H1 (cell line): ENCODE results near the gene TMEM223. TPM values are rescaled to one million over a fixed set of nuclear protein-coding genes. Genes with fewer than 3 reads are reported as not detected.

Source experiments
- ATF3 ChIP-seq: IDR thresholded peaks from 2 replicates; pipeline ENCODE4 v1.6.1; 2011; ENCODE audit warnings: low read depth, mild to moderate bottlenecking, low read length; ENCODE audit not compliant: insufficient read depth
- CREB1 ChIP-seq: IDR thresholded peaks from 2 replicates; pipeline ENCODE4 v1.6.1; 2012; ENCODE audit warnings: inconsistent platforms
- CTBP2 ChIP-seq: IDR thresholded peaks from 2 replicates; pipeline ENCODE4 v1.7.0; 2011; ENCODE audit warnings: borderline replicate concordance, mild to moderate bottlenecking, moderate library complexity, mixed read lengths, low read length; ENCODE audit not compliant: insufficient read depth, insufficient read length
- CTCF ChIP-seq, 3 experiments: IDR thresholded peaks; 1 replicate in 2 of 3; 2 replicates in 1 of 3; pipeline versions ENCODE4 v1.5.1 to v1.6.1; 2011; ENCODE audit warnings: low read length in 3 of 3, mild to moderate bottlenecking in 3 of 3, inconsistent platforms in 2 of 3, low read depth in 1 of 3, moderate library complexity in 1 of 3; ENCODE audit not compliant: insufficient read depth in 1 of 3; ENCODE audit errors: control extremely low read depth in 1 of 3
- EP300 ChIP-seq, 2 experiments: IDR thresholded peaks; 1 replicate in 1 of 2; 2 replicates in 1 of 2; pipeline ENCODE4 v1.6.1; 2011 to 2012; ENCODE audit warnings: low read depth in 2 of 2, low read length in 2 of 2, mild to moderate bottlenecking in 2 of 2, borderline replicate concordance in 1 of 2, inconsistent platforms in 1 of 2, moderate library complexity in 1 of 2
- FOSL1 ChIP-seq: IDR thresholded peaks from 2 replicates; pipeline ENCODE4 v1.6.1; 2011; ENCODE audit warnings: mild to moderate bottlenecking, low read depth, low read length, moderate library complexity; ENCODE audit not compliant: insufficient read depth
- GTF2F1 ChIP-seq: IDR thresholded peaks from 2 replicates; pipeline ENCODE4 v1.6.1; 2012; ENCODE audit warnings: low read depth, low read length, improper control_type of control experiment, borderline replicate concordance
- HDAC2 ChIP-seq, 2 experiments: fragments of 300-600 bp in 1 of 2; sonication (generic) in 1 of 2; IDR thresholded peaks; 2 replicates each; pipeline ENCODE4 v1.6.1; 2011 to 2012; ENCODE audit warnings: low read depth in 2 of 2, low read length in 2 of 2, mild to moderate bottlenecking in 2 of 2, moderate library complexity in 2 of 2, borderline replicate concordance in 1 of 2, inconsistent platforms in 1 of 2
- KDM4A ChIP-seq: IDR thresholded peaks from one replicate; pipeline ENCODE4 v1.7.1; 2012; ENCODE audit warnings: low read depth, mild to moderate bottlenecking, moderate library complexity, low read length, inconsistent platforms; ENCODE audit not compliant: severe bottlenecking
- KDM5A ChIP-seq: fragments of 200-600 bp; IDR thresholded peaks from 2 replicates; pipeline ENCODE4 v1.7.1; 2012; ENCODE audit warnings: mild to moderate bottlenecking, low read length, inconsistent platforms, mixed read lengths
- MAFK ChIP-seq: IDR thresholded peaks from 2 replicates; pipeline ENCODE4 v1.6.1; 2012; ENCODE audit warnings: low read depth, mild to moderate bottlenecking, improper control_type of control experiment, low read length
- NRF1 ChIP-seq: IDR thresholded peaks from 2 replicates; pipeline ENCODE4 v1.6.1; 2011; ENCODE audit warnings: mild to moderate bottlenecking, low read depth, low read length, improper control_type of control experiment
- POLR2AphosphoS5 ChIP-seq: IDR thresholded peaks from 2 replicates; pipeline ENCODE4 v1.6.1; 2011; ENCODE audit warnings: low read depth, low read length
- RXRA ChIP-seq: IDR thresholded peaks from 2 replicates; pipeline ENCODE4 v1.6.1; 2011; ENCODE audit warnings: low read depth, mild to moderate bottlenecking, low read length, moderate library complexity; ENCODE audit not compliant: insufficient read depth
- SIN3A ChIP-seq, 2 experiments: IDR thresholded peaks in 1 of 2; conservative IDR thresholded peaks in 1 of 2; 2 replicates each; pipeline ENCODE4 v1.6.1; 2011 to 2012; ENCODE audit warnings: low read length in 2 of 2, improper control_type of control experiment in 1 of 2, low read depth in 1 of 2, mild to moderate bottlenecking in 1 of 2
- SIRT6 ChIP-seq: IDR thresholded peaks from one replicate; pipeline ENCODE4 v1.7.1; 2012; ENCODE audit warnings: low read length, inconsistent platforms
- SIX5 ChIP-seq: IDR thresholded peaks from 2 replicates; pipeline ENCODE4 v1.6.1; 2011; ENCODE audit warnings: mild to moderate bottlenecking, low read depth, low read length
- SP1 ChIP-seq: IDR thresholded peaks from 2 replicates; pipeline ENCODE4 v1.6.1; 2011; ENCODE audit warnings: low read depth, low read length
- SP2 ChIP-seq: IDR thresholded peaks from 2 replicates; pipeline ENCODE4 v1.6.1; 2012; ENCODE audit warnings: mild to moderate bottlenecking, low read length, inconsistent platforms
- SUZ12 ChIP-seq: fragments of 200-600 bp; sonication (generic); IDR thresholded peaks from 2 replicates; pipeline ENCODE4 v1.6.1; 2012; ENCODE audit warnings: mild to moderate bottlenecking, inconsistent platforms, low read length, moderate library complexity, mixed read lengths
- polyA plus RNA-seq, 7 experiments: library from polyadenylated mRNA; depleted of rRNA in 3 of 7; stranded (reverse) in 5 of 7; unstranded in 2 of 7; fragments of >200 nt in 5 of 7; fragments of 200-250 nt in 2 of 7; gene quantifications; 1 replicate in 5 of 7; 2 replicates in 1 of 7; 4 replicates in 1 of 7; pipeline versions ENCODE4 v1.2.1 to v1.2.3, GENCODE V29; 2011 to 2013; ENCODE audit warnings: missing spikeins in 2 of 7, mixed read lengths in 2 of 7
- total RNA-seq: library from RNA; stranded (reverse); fragmentation: NEBNext Ultra II Directional; extraction: Animal tissue kit (Norgen Biotek cat#: 25700); gene quantifications from 2 replicates; pipeline ENCODE4 v1.2.1, GENCODE V29; 2021

TMEM223 gene
- total and polyA plus RNA-seq, 2 of the 8 experiments (the other 6 are each of a cell fraction or from before 2014, with no cell fraction given) = 22.9 to 64.1 TPM

GRCh38 chr11:62791501-62792201 is at the start of gene TMEM223 (continued):
- TF ChIP-seq CREB1 (no peak; the same call in 1 of the 2 replicates), NRF1 (no peak), POLR2AphosphoS5 (peak; percentile 89), ATF3 (no peak), SIN3A (conservative IDR thresholded peaks at IDR 0.05 in 1 of 2, IDR thresholded peaks at IDR 0.05 in 1 of 2; ENCODE audit: low read depth in 1 of 2, low read length in 2 of 2) (peak in 1 of 2 experiments; percentile 54; a peak in 2 of 4 replicates), KDM5A (peak; percentile 74; the same call in 1 of the 2 replicates), SUZ12 (no peak), SIX5 (no peak), HDAC2 (IDR thresholded peaks at IDR 0.05; ENCODE audit: borderline replicate concordance in 1 of 2, low read depth in 2 of 2, low read length in 2 of 2) (0 out of 4 replicates have a peak, but pooled peaks of 1 of the 2 experiments have one; percentile 55), CTCF (IDR thresholded peaks at IDR 0.05; ENCODE audit: control extremely low read depth in 1 of 3, insufficient read depth in 1 of 3, low read depth in 1 of 3, low read length in 3 of 3) (no peak; a peak in 1 of 4 replicates), SP1 (no peak), GTF2F1 (no peak), KDM4A (peak; percentile 51), FOSL1 (no peak), RXRA (no peak), MAFK (no peak), EP300 (IDR thresholded peaks at IDR 0.05; ENCODE audit: borderline replicate concordance in 1 of 2, low read depth in 2 of 2, low read length in 2 of 2) (no peak), CTBP2 (no peak), SP2 (no peak), SIRT6 (no peak)
- TF ChIP-seq, all 59 proteins: peak for 16
